ENCODE data around the gene MEN1. TPM values are rescaled to one million over a fixed set of nuclear protein-coding genes. Genes with fewer than 3 reads are reported as not detected.

The MEN1 gene
- total RNA-seq, 1 donor from 2014 or later, result 24.6 TPM

DNA sequence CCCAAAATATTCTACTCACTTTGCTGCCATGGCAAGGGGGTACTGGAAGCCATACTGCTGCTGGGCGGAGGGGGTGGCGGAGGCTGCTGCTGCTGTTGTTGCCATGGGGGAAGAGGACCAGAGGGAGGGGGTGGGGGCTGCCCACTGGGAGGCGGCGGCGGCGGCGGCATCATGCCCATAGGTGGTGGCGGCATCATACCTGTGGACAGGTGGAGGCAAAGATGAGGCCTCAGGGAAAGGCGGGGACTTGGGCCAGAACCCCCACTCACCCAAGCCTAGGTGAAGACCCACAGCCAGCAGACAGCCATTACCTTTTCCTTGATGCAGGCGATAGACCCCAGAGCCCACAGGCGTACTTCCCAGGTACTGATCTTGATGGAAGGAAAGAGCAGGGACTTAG lies 43.5 kb downstream of the MEN1 start:
- H3K36me3 ChIP-seq (ENCODE audit: control insufficient read depth, insufficient read depth, low read length), result peaks cover 17% of the 10 kb centered on the region
- TF ChIP-seq, protein P1, sequence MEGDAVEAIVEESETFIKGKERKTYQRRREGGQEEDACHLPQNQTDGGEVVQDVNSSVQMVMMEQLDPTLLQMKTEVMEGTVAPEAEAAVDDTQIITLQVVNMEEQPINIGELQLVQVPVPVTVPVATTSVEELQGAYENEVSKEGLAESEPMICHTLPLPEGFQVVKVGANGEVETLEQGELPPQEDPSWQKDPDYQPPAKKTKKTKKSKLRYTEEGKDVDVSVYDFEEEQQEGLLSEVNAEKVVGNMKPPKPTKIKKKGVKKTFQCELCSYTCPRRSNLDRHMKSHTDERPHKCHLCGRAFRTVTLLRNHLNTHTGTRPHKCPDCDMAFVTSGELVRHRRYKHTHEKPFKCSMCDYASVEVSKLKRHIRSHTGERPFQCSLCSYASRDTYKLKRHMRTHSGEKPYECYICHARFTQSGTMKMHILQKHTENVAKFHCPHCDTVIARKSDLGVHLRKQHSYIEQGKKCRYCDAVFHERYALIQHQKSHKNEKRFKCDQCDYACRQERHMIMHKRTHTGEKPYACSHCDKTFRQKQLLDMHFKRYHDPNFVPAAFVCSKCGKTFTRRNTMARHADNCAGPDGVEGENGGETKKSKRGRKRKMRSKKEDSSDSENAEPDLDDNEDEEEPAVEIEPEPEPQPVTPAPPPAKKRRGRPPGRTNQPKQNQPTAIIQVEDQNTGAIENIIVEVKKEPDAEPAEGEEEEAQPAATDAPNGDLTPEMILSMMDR (IDR thresholded peaks at IDR 0.05; ENCODE audit: insufficient read depth, low read length, poor library complexity, severe bottlenecking), result no peak
- H3K4me3 ChIP-seq (ENCODE audit: low read depth, low read length), result no peak overlapping the region

GRCh38 chr11:64765851-64766665 lies 44.3 kb downstream of the MEN1 start:
- H3K4me3 ChIP-seq (ENCODE audit: low read depth, low read length), result no peak overlapping the region
- DNase-seq (ENCODE audit: low read depth), result no peak
- no peaks in the 10 kb centered on the region for H3K27me3 ChIP-seq (ENCODE audit: control insufficient read depth, insufficient read depth, low read length)
- H3K36me3 ChIP-seq (ENCODE audit: control insufficient read depth, insufficient read depth, low read length), result peaks cover 15% of the 10 kb centered on the region
- TF ChIP-seq, protein P1 (IDR thresholded peaks at IDR 0.05; ENCODE audit: insufficient read depth, low read length, poor library complexity, severe bottlenecking), result no peak

More for the DNA sequence above, 43.5 kb downstream of the MEN1 start:
- no peak for DNase-seq (ENCODE audit: low read depth)
- H3K27me3 ChIP-seq (ENCODE audit: control insufficient read depth, insufficient read depth, low read length), result no peaks in the 10 kb centered on the region

- Histone ChIP-seq H3K36me3 (ENCODE audit: control insufficient read depth, insufficient read depth, low read length) (peaks cover 13% of the 10 kb centered on the region), H3K4me3 (ENCODE audit: low read depth, low read length) (no peak overlapping the region), H3K27me3 (ENCODE audit: control insufficient read depth, insufficient read depth, low read length) (no peaks in the 10 kb centered on the region)
- TF ChIP-seq, protein P1 (IDR thresholded peaks at IDR 0.05; ENCODE audit: insufficient read depth, low read length, poor library complexity, severe bottlenecking), result peak; percentile 37
- no peak for DNase-seq (ENCODE audit: low read depth)
Observed at GRCh38 chr11:64765291-64765850, 45.0 kb downstream of the MEN1 start.

- H3K36me3 ChIP-seq (ENCODE audit: control insufficient read depth, insufficient read depth, low read length), result peaks cover 11% of the 10 kb centered on the region
- TF ChIP-seq, protein P1 (IDR thresholded peaks at IDR 0.05; ENCODE audit: insufficient read depth, low read length, poor library complexity, severe bottlenecking), result no peak
- H3K4me3 ChIP-seq (ENCODE audit: low read depth, low read length), result no peak overlapping the region
- H3K27me3 ChIP-seq (ENCODE audit: control insufficient read depth, insufficient read depth, low read length), result no peaks in the 10 kb centered on the region
- no peak for DNase-seq (ENCODE audit: low read depth)
Observed at GRCh38 chr11:64764753-64765152, 45.6 kb downstream of the MEN1 start.

- Histone ChIP-seq H3K4me3 (ENCODE audit: low read depth, low read length) (no peak overlapping the region), H3K36me3 (ENCODE audit: control insufficient read depth, insufficient read depth, low read length) (peaks cover 8% of the 10 kb centered on the region), H3K27me3 (ENCODE audit: control insufficient read depth, insufficient read depth, low read length) (peaks cover 2% of the 10 kb centered on the region)
- no peak for DNase-seq (ENCODE audit: low read depth)
- TF ChIP-seq, protein P1 (IDR thresholded peaks at IDR 0.05; ENCODE audit: insufficient read depth, low read length, poor library complexity, severe bottlenecking), result no peak
Observed at GRCh38 chr11:64764040-64764611, 46.2 kb downstream of the MEN1 start.

All from kidney epithelial cell (primary cell).